CD4-positive, alpha-beta T cell treated with Interleukin-10 for 1 hour (primary cell): ENCODE data around the gene ALG10B.
A peak's percentile ranks its signal among the peaks of the same experiment; 100 is the strongest.
"Not testable (repeated sequence)": the region's sequence is repeated elsewhere in the genome, so short reads cannot be mapped to it uniquely, and the experiment has no call there.

Experiments
- DNase-seq: peaks from one replicate; pipeline ENCODE4 v3.0.0-alpha.2; 2020

ALG10B gene, protein sequence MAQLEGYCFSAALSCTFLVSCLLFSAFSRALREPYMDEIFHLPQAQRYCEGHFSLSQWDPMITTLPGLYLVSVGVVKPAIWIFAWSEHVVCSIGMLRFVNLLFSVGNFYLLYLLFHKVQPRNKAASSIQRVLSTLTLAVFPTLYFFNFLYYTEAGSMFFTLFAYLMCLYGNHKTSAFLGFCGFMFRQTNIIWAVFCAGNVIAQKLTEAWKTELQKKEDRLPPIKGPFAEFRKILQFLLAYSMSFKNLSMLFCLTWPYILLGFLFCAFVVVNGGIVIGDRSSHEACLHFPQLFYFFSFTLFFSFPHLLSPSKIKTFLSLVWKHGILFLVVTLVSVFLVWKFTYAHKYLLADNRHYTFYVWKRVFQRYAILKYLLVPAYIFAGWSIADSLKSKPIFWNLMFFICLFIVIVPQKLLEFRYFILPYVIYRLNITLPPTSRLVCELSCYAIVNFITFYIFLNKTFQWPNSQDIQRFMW

DNA sequence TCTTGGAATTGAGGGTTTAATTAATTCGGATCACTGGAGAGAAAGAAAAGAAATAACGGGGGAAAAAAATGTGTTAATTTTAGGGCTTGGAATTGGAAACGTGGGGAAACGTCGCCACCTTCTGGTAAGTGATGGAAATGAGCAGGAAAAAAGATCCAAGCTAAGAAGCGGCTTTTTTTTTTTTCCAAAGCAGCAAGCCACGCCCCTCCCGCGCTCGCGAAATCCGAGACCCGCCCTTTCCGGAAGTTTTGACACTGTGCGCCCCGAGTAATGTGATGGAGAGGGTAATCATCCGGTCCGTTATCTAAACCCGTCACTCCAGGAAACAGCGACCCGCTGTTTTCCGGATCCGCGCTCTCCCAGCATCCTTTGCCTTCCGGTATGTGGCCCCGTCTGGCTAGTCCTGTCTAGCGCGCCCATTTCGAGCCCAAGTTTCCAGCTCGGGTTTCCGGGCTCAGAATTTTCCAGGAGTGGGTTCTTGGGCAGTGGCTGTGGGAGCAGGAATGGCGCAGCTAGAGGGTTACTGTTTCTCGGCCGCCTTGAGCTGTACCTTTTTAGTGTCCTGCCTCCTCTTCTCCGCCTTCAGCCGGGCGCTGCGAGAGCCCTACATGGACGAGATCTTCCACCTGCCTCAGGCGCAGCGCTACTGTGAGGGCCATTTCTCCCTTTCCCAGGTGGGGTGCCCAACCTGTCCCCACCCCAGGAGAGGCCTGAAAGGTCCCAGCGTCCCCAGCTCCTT is at the start of gene ALG10B:
Gene ALG10B, plus strand, starts transcription at position 384 of the 739 bp plus-strand sequence. Its CDS starts 120 bp downstream, at position 504.
- DNase-seq = peak; percentile 96

DNA sequence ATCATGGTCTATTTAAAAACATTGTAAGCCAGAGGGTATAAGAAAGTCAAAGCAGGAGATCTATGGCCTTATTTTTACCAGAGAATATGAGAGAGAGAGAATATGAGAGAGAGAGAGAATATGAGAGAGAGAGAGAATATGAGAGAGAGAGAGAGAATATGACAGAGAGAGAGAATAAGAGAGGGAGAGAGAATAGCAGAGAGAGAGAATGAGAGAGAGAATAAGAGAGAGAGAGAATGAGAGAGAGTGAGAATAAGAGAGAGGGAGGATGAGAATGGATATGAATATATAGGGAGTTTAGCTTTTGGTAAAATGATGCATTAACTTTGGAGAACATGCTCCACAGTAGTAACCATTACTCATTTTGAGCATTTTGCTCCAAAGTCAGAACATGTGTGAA is 48.0 kb upstream of the ALG10B start:
- no peak for DNase-seq

DNA sequence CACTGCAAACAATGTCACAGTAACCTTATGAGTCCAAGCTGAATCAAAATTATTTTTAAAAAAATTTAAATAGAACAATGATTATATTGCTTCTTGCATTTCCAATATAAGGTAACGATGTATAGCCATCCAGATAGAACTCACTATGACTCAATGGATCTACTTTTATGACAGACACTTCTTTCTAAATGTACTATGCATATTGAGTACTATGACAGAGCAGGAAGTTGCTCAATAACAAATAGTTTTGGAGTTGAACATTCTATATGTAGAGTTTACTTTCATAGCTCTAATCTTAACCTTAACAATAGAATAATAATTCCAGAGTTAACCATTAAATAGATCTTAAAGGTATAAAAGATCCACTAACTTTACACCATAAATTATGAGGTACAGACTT is 46.7 kb upstream of the ALG10B start:
- no peak for DNase-seq

DNA sequence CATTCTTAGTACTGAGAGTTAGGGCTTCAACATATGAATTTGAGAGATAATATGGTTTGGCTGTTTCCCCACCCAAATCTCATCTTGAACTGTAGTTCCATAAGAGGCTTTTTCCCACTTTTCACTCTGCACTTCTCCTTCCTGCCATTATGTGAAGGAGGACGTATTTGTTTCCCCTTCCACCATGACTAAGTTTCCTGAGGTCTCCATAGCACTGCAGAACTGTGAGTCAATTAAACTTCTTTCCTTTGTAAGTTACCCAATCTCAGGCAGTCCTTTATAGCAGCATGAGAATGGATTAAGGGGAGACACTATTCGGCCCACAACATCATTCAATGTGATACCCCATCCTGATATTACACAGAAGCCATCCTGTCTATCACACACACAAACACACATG is 36.8 kb upstream of the ALG10B start:
- DNase-seq = no peak

DNA sequence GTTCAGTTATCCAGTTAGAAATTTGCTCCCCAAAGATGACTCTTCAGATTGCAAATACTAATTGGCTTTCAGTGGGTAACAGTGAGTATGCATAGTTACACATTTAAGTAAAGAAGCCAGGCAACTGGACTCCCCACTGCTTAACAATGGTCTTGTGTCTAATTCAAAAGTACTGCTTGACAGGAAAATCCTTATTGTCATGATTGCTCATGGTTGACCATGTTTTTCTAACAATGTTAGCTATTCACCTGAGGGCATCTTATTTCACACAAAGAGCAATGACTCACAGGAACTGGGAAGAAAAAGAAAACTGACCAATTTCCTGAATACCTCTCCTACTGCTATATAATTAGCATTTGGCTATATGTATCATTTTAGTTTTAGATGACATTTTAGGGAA is 33.7 kb upstream of the ALG10B start:
- DNase-seq = no peak

DNA sequence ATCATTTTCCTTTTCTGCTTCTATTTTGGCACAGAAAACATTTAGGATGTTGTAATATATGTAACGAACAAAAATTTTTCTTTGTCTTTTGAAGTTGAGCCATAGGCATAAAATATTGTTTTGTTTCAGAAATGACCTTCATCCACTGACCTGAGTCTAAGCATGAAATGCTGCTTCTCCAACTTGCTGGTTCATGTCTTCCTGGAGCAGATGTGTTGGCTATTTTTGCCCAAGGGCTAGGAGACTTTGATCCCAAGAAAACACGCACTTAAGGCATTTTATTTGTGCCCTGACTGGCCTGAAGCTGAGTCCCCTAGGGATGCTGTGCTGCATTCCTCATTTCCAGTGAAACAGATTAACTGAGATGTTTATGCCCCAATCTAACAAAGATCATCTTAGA is 27.2 kb upstream of the ALG10B start:
- DNase-seq = no peak

DNA sequence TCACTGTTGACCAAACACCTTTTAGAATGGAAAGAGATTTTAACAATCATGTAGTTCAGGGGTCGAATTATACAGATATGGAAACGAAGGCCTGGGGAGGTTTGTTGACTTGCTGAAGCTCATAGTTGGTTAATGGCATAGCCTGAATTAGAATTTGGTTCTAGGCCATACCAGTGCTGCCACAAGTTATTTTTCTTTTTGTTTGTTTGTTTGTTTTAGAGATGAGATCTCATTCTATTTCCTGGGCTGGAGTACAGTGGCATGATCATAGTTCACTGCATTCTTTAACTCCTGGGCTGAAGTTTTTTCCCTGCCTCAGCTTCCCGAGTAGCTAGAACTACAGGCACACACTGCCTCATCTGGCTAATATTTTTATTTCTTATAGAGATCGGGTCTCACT is 25.4 kb upstream of the ALG10B start:
- no peak for DNase-seq

DNA sequence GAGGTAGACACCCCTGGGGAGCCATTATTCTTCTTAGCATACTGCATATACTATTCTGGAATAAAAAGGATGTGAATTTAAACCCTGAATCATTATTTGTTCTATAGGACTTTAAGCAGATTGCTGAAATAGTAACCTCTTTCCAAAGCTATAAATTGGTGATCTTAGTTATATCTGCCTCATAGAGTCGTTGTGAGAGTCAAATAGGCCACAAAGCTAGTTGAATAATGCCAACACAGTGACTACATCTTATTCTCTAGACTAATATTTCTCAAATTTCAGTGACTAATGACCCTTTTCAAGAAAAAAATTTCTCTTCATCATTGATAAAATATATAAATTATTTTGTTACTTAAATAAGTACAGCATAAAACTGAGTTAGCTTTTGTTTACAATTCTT is 13.6 kb upstream of the ALG10B start:
- DNase-seq = not testable (repeated sequence)

DNA sequence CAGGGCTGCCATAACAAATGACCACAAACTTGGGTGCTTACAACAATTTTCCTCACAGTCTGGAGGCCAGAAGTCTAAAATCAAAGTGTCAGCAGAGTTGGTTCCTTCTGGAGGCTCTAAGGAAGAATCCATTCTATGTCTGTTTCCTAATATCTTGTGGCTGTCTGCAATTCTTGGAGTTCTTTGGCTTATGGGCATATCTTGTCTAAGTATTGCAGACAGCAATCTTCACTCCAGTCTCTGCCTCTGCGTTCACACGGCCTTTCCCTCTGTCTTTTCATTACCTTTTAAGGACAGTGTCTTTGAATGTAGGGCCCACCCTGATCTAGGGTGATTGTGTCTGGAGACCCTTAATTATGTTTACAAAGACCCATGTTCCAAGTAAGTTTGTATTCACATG is 5.4 kb downstream of the ALG10B start:
- DNase-seq = not testable (repeated sequence)

DNA sequence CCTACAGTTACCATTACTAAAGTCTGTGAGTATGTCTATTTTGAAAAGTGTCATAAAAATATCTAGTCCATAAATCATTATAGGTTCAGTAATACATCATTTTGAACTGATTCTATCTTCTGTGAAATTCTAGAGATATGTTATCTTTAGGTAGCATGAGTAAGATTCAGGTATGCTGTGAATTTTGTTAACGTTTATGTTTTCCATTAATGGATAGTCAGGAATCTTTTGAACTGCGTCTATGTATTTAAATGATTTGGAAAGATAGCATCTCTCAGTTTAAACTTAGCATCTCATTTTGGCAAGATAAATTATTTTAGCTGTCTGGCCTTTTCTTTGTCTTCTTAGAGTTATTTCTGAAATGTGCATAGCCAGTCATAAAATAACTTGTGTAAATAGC is 8.3 kb downstream of the ALG10B start:
- no peak for DNase-seq

DNA sequence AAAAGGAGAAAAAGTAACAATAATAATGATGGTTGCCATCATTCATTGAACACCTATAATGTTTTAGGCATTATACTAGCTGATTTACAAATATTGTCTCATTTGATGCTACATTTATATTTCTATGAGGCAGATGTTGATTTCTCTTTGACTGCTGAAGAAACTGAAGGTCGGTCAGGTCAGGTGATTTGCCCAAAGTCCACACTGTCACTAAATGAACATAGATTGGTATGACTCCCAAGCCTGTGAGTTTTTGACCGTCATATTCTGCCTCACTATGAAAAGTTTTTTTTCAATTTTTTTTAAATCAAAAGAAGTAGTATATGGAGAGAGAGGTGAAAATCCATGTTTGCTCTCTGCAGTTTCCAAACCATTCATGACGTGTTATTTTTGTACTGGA is 10.8 kb downstream of the ALG10B start:
- DNase-seq = no peak

DNA sequence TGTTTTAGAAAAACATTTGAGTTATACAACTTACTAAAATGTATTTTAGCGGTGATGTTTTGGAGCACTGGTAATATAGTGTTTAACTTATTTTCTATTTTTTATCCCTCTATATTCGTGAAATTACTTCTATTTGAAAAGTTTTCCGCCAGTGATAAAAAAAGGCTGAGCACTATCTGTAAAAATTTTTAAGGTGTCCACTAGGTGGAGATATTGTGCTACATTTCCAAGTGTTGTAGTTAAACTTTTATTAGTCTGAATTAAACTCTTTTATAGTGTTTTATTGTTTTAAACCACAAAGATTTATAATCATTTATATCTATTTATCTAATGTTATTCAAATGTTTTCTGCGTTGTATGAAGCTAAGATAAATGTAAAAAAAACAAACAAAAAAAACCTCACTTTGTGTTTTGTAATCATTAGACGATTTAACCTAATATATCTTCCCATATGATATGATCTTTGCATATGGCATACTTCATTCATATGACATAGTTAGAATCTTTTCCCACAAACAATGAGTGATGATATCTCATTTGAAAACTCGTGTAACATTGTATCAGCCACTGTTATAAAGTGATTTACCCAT is 11.8 kb downstream of the ALG10B start:
- peak; percentile 53 for DNase-seq

DNA sequence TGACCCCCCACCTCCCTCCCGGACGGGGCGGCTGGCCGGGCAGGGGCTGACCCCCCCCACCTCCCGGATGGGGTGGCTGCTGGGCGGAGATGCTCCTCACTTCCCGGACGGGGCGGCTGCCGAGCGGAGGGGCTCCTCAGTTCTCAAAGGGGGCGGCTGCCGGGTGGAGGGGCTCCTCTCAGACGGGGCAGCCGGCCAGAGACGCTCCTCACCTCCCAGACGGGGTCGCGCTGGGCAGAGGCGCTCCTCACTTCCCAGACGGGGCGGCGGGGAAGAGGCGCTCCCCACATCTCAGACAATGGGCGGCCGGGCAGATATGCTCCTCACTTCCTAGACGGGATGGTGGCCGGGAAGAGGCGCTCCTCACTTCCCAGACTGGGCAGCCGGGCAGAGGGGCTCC is 13.8 kb downstream of the ALG10B start:
- DNase-seq = not testable (repeated sequence)

DNA sequence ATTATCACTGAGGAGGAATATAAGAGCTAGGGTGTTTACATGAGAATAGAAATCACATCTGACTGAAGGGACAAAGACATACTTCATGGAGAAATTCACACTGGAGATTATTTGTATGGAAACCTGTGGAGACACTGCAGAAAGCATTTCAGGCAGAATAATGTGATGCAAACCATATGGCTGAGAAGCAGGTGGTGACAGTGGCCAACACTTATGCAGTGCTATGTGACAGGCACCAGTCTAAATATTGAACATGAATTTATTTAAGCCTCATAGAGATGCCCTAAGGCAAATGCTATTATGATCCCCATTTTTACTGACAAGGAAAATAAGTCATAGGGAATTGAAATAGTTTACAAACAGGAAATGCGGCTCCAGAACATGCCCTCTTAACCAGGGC is 16.2 kb downstream of the ALG10B start:
- no peak for DNase-seq

DNA sequence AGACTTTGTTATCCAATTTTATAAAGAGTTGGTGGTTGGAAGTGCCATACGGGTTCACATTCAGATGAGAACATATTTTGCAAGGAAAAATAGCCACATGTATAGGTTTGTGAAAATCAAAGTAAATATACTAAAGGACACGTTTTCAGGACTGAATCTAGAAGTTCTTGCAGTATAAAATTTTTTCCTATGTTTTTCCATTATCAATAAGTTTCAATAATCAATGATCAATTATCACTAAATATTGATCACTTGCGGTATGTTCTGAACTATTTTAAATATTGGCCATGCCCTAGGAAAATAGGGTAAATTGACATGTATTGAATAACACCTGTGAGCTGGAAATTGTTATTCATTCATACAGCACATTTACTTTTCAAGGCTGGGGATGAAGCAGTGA is 25.9 kb downstream of the ALG10B start:
- no peak for DNase-seq

DNA sequence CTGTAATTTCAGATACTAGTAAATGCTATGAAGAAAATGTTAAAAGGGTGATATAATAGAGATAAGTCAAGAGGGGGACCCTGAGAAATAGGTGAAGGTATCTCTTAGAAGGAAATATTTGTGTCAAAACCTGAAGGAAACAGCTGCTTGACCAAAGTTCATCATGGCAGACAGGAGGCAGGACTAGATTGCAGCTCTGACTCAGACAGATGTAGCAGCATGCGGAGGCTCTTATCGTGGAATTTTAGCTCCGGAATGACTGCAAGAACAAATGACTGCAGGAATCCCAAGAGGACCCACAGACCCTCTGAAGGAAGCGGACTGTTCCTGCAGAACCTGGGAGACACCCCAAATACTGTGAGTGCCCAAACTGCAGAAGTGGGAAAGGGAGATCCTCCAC is 26.7 kb downstream of the ALG10B start:
- not testable (repeated sequence) for DNase-seq

DNA sequence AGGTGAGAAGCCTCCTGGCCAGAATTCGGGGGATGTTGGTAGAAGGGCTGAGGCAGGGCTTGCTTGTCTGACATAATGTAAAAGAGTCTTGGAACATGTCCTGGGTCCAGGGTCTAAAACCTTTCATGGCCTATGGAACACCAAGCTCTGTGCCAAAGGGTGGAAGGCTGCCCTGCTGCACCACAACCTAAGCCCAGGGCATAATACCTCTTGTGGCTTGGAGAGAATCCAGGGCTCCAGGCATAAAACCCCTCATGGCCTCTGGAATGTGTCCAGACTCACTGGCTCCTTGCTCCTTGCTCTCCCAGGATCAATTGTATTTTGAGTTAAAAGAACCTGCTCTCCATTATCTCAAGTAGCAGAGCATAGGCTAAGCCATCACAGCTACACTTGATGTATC is 27.3 kb downstream of the ALG10B start:
- DNase-seq = not testable (repeated sequence)

DNA sequence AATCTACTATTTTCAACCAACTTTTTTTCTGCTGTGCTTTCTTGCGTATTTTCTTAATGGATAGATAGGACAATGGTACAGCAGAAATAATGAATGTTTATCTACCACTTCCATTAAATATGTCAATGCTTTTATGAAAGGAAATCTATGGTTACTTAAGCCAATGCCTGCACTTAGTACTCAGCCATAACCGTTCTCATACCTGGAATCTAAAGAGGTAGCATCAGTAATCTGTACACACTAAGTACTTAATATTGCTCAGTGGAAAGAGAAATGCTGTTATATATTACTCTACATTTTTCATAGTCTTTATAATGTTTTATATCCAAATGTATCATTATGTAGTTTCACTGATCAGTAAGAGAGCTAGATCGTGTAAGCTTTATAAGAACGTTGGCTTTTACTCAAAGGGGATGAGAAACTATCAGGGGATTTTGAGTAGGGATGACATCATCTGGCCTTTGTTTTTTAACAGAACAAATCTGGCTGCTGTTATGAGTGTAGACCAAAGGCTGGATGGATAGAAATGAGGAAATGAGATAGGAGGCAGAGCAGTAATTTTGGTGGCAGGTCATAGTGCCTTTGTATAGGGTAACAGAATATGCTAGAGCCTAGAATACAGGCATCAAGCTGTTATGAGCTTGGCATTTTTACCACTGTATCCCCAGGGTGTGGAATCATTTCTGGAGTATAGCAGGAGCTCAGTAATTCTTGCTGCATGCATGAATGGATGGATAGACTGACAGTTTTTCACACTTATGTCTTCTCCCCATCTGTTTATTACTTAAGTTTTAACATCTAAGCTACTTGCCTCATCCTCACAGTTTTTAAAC is 34.0 kb downstream of the ALG10B start:
- DNase-seq = no peak

DNA sequence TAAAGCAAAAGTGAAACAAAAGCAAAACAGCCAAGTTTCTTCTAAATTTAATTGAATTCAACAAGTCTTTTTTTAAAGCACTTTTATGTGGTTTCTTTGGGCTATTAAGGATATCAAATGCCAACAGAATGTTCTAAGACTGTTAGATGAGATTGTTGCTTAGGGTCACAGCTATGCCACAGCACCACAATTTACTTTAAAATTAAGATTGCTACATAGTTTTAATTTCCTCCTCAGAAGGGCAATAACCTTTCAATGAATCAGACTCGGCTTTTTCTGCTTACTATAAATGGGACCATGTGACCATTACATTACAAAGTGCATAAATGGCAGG is 34.6 kb downstream of the ALG10B start:
- DNase-seq = not testable (repeated sequence)

DNA sequence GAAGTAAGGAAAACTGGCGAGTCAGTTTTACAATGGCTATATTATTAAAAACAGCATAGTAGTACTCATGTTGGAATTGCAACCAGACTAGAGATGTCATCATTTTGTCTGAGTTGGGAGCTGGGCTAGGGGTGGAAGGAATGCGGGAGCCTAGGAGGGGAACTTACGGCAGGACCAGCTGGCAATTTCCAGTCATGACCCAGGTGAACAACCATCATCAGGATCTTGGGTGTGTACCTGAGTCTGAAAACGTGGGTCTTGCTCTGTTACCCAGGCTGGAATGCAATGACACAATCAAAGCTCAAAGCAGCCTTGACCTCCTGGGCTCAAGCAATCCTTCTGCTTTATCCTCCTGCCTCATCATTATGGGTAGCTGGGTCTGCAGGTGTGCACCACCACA is 50.9 kb downstream of the ALG10B start:
- no peak for DNase-seq

DNA sequence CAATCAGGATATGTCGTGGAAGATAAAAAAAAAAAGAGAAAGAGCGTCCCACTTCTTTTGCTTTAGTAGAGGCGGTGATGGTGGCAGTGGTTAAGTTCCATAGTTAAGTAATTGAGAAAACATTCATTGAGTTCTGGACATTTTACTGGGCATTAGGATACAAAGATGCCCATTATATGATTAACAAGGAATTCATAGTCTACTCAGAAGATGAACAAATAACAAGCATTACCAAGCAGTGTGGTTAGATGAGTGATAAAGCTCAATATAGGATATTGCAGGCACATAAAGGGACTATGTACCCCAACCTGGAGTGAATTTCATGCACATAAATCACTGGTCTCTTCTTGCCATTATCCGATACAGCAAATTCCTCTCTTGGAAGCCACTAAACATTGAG is 53.7 kb downstream of the ALG10B start:
- no peak for DNase-seq

DNA sequence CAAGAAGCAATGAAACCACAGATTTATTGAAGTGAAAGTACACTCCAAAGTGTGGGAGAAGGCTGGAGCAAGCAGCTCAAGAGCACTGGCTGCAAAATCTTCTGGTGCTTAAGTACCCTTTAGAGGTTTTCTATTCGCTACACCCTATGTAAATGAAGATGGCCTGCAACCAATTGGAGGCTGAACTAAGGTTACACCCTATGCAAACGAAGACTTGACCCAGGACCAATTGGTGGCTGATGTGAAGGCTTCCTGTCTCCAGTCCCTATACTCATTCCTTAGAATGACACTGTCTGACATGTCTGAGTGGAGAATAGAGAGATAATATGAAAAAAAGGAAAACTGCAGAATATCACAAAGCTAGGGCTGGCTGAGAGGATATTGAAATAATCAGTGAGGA is 57.2 kb downstream of the ALG10B start:
- DNase-seq = no peak

DNA sequence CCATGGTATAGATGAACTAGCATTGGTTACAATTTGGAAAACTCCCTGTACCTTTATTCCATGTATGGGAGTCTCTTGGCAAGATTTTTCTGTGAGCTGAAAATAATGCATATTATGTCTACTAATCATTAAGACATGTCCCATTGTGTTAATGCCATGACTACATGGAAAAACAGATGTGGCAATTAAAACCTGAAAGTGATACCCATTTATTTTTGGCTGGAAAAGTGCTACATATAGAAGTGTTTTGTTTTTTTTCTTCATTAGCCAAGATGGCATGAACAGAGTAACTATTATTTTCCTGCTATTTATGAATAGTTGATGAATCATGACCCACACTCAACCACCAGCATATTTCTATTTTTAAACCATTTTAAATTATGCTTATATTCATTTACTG is 58.2 kb downstream of the ALG10B start:
- no peak for DNase-seq
